Activated CD4-positive, alpha-beta T cell treated with anti-CD3 and anti-CD28 coated beads for 36 hours (primary cell): ENCODE data around the gene SFSWAP. TPM values are rescaled to one million over a fixed set of nuclear protein-coding genes. Genes with fewer than 3 reads are reported as not detected.

Source experiments
- ATAC-seq: fragments of 200-7000 bp; cut with Tn5 transposase; one replicate; pipeline ENCODE4 v1.10.0; 2021; ENCODE audit warnings: mild to moderate bottlenecking, moderate library complexity
- CTCF ChIA-PET: fragments of 350-600 bp; sonication (Branson Sonifier 250); formaldehyde crosslinking; loops from one replicate; lab custom pipeline; 2021; ENCODE audit warnings: antibody characterized with exemption; lab: Charles Lee
- POLR2A ChIA-PET: fragments of 350-600 bp; sonication (Branson Sonifier 250); formaldehyde crosslinking; loops from one replicate; lab custom pipeline; 2021; ENCODE audit warnings: antibody characterized with exemption, inconsistent platforms; lab: Charles Lee
- DNase-seq: peaks from one replicate; pipeline ENCODE4 v3.0.0-alpha.2; 2020
- H3K27ac Mint-ChIP-seq: one replicate; pipeline ENCODE4 v1.8.0; 2021; ENCODE audit warnings: mixed read lengths
- H3K27me3 Mint-ChIP-seq: one replicate; pipeline ENCODE4 v1.8.0; 2021; ENCODE audit warnings: mixed read lengths
- H3K36me3 Mint-ChIP-seq: one replicate; pipeline ENCODE4 v1.8.0; 2021; ENCODE audit warnings: low read depth, mixed read lengths
- H3K4me1 Mint-ChIP-seq: one replicate; pipeline ENCODE4 v1.8.0; 2021; ENCODE audit warnings: mixed read lengths
- H3K4me3 Mint-ChIP-seq: one replicate; pipeline ENCODE4 v1.8.0; 2021; ENCODE audit warnings: mild to moderate bottlenecking, moderate library complexity, mixed read lengths
- H3K9me3 Mint-ChIP-seq: one replicate; pipeline ENCODE4 v1.8.0; 2021; ENCODE audit warnings: low read depth, mixed read lengths
- intact Hi-C, 2 experiments: fragments of 100-400 bp; cut with DNase I in 1 of 2; cut with micrococcal nuclease in 1 of 2; formaldehyde crosslinking; loops; one replicate each; pipeline versions ENCODE4 v1.14.2 to v1.15.1; 2022 to 2024; cut with DNase I, micrococcal nuclease
- total RNA-seq, 2 experiments: library from RNA; stranded (reverse); gene quantifications; one replicate each; pipeline ENCODE4 v1.2.3, GENCODE V29; 2021

The SFSWAP gene
- total RNA-seq, 2 experiments from 2014 or later = 47.9 to 73.1 TPM

DNA sequence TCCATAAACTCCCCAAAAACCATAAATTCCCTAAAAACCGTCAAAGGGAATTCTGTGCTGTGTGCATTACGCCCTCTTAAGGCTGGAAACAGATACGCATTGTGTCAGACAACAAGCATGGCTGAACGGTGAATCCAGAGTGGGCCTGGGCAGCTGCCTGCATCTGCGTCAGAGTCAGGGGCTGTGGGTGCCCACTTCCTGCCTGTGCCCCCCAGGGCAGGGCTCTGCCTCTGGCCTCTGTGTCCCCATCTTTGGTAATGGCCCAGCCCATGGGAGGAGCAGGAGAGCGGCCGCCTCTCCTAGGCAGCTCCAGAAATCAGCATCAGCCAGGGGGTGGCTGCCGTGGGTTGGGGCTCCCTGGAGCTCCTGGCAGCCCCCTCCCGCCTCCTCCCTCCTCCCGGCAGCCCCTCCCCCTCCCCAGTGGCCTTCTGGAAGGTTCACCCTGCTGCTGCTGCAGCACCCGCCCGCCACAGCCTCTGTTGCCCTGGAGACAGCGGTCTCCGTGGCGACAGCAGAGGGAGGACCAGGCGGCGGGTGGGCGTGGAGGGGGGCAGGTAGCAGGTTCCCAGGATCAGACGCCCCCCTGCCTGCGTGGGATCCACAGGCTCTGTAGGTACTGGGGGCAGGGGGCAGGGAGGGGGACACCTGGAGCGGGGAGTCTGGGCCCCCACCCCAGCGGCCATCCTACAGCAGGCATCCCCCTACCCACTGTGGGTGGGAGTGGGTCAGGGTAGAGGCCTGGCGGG, 123.2 kb downstream of the SFSWAP start:
- ChIA-PET POLR2A (no interaction called here), CTCF (no interaction called here)
- Mint-ChIP-seq H3K4me3 (no peak overlapping the region), H3K27ac (no peak overlapping the region), H3K4me1 (peaks cover 9% of the 10 kb centered on the region), H3K9me3 (no peaks in the 10 kb centered on the region), H3K27me3 (peaks cover 19% of the 10 kb centered on the region), H3K36me3 (no peaks in the 10 kb centered on the region)
- DNase-seq (no peak), ATAC-seq (no peak)
- intact Hi-C loops = loop anchor here in 1 of 2 experiments (10.0 kb wide), 1 partner anchor 729 kb away; no protein-coding TSS in a partner anchor

DNA sequence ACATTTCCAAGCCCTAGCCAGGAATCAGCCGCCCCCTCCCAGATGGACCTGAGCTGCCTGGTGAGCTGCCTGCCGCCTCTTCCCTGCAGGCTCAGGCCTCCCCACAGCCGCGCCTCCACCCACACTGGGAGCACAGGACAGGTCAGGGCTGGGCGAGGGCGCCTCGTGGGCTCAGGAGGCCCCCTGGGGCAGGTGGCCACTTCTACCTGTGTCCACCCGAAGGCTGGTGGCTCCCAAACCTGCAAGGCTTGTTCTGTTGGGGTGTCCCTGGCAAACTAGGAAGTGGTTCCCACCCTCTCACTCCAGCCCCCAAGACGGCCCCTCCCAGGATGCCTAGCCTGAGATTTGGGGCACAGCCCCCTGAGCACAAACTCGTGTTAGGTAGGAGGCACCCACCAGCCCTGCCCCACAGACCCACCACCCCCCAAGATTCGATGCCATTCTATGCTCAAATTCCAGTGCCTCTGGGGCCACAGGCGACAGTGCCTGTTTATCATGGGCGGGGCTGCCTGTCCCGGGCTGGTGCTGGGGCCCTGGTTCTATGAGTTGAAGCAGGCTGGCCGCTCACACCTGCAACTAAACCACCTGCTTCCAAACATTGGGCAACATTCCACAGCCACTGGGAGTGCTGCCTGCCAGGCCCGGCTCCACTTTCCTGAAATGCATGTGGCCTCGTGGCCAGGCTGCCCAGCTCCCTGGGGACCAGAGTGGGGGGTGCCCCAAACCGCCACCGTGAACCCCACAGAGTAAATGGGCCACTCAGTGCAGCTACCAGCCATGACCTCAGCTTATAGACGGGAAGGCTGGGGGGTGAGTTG, 124.1 kb downstream of the SFSWAP start:
- Mint-ChIP-seq H3K36me3 (no peaks in the 10 kb centered on the region), H3K4me1 (peaks cover 4% of the 10 kb centered on the region), H3K27ac (no peak overlapping the region), H3K4me3 (no peak overlapping the region), H3K9me3 (no peaks in the 10 kb centered on the region), H3K27me3 (peaks cover 15% of the 10 kb centered on the region)
- CTCF ChIA-PET = interaction anchor here (0.6 kb wide), 2 partner anchors 117 to 501 kb away, joined by 3 read pairs; no protein-coding TSS in a partner anchor
- DNase-seq = no peak
- POLR2A ChIA-PET = no interaction called here
- intact Hi-C loops = loop anchor here in 1 of 2 experiments (10.0 kb wide), 1 partner anchor 730 kb away; no protein-coding TSS in a partner anchor
- no peak for ATAC-seq

DNA sequence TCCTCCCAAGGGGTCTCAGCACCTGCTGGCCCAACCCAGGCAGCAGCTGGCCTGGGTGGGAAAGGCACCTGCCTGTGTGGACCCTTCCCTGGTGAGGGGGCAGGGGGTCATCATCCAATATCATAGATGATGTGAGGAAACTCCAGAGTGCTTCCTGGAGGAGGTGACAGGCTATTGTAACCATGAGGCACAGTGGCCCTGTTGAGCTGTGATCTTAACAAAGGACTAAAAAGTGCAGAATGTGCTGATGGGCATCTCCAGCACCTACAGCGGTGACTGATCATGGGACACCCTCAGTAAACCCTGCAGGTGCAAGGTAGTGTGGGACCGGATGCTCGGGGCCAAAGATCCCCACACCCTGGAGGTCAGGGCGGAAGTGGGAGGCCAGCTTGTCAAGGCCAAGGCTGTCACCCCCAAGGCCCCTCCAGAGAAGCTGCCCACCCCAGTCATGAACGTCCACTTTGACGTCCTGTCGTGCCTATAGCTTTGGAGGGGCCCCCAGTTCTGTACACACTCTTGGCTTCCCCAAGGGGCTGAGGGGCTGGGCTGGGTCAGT, 124.8 kb downstream of the SFSWAP start:
- ChIA-PET CTCF (interaction anchor here (0.6 kb wide), 2 partner anchors 239 to 500 kb away, joined by 3 read pairs; no protein-coding TSS in a partner anchor), POLR2A (no interaction called here)
- no peak for ATAC-seq
- peaks cover 15% of the 10 kb centered on the region for H3K27me3 Mint-ChIP-seq
- no peaks in the 10 kb centered on the region for H3K9me3 Mint-ChIP-seq
- H3K36me3 Mint-ChIP-seq = no peaks in the 10 kb centered on the region
- H3K4me1 Mint-ChIP-seq = peaks cover 4% of the 10 kb centered on the region
- H3K4me3 Mint-ChIP-seq = no peak overlapping the region
- H3K27ac Mint-ChIP-seq = no peak overlapping the region
- intact Hi-C loops = loop anchor here in 1 of 2 experiments (10.0 kb wide), 1 partner anchor 731 kb away; no protein-coding TSS in a partner anchor
- no peak for DNase-seq

DNA sequence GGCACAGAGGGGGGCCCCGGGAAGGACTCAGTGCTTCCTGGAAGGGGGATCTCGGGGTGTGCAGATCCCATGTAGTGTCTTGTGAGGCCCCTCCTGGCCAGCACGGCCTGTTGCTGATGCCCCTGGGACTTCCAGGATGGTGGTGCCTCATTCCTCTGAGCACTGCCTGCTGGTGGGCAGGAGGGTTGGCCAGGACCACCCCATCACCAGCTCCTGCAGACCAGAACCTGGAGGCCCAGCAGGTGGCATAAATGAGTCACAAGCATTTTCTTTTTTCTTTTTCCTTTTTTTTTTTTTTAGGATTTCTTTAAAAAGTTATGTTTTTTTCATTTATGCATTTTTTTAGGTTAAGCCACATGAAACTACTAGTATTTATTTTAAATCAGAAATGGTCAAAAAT, 125.3 kb downstream of the SFSWAP start:
- CTCF ChIA-PET = interaction anchor here (0.6 kb wide), 1 partner anchor 240 kb away, joined by 3 read pairs; no protein-coding TSS in a partner anchor

DNA sequence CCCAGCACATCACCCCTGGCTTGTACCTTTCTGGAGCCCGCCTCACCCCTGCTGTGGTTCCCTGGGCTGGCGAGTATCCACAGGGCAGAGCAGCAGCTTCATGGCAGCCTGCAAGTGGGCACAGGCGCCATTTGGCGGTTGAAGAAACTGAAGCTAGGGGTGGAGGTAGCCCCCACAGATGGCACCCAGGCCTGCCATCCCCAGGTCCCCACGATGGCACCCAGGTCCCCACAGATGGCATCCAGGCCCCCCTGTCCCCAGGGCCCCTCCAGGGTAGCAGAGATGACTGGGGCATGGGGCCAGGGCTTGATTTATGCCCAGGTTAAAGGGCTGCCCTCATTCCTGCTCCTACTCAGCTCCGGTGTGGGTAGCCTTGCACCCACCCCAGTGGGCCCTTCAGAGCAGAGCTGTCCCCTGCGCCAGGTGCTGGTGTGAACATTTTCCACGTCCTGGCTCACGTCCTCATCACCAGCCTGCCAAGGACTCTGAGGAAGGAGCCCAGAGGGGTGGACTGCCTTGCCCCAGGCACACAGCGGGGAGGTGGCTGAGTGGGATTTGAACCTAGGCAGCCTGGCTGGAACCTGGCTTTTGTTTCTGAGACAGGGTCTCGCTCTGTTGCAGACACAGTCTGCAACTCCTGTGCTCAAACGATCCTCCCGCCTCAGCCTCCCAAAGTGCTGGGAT, 126.0 kb downstream of the SFSWAP start:
- Mint-ChIP-seq H3K4me1 (no peaks in the 10 kb centered on the region), H3K36me3 (no peaks in the 10 kb centered on the region), H3K27ac (no peak overlapping the region), H3K9me3 (no peaks in the 10 kb centered on the region), H3K4me3 (no peak overlapping the region), H3K27me3 (peaks cover 8% of the 10 kb centered on the region)
- CTCF ChIA-PET = interaction anchor here (0.6 kb wide), 1 partner anchor 740 kb away, joined by 3 read pairs; no protein-coding TSS in a partner anchor
- intact Hi-C loops = loop anchor here in 1 of 2 experiments (10.0 kb wide), 1 partner anchor 732 kb away; no protein-coding TSS in a partner anchor
- POLR2A ChIA-PET = no interaction called here
- DNase-seq (no peak), ATAC-seq (no peak)

More for the DNA sequence above, 125.3 kb downstream of the SFSWAP start:
- DNase-seq = no peak
- no peak overlapping the region for H3K27ac Mint-ChIP-seq
- POLR2A ChIA-PET = no interaction called here
- no peak for ATAC-seq
- no peaks in the 10 kb centered on the region for H3K36me3 Mint-ChIP-seq
- no peak overlapping the region for H3K4me3 Mint-ChIP-seq
- H3K9me3 Mint-ChIP-seq = no peaks in the 10 kb centered on the region
- no peaks in the 10 kb centered on the region for H3K4me1 Mint-ChIP-seq
- H3K27me3 Mint-ChIP-seq = peaks cover 10% of the 10 kb centered on the region
- intact Hi-C loops = loop anchor here in 1 of 2 experiments (10.0 kb wide), 1 partner anchor 731 kb away; no protein-coding TSS in a partner anchor

DNA sequence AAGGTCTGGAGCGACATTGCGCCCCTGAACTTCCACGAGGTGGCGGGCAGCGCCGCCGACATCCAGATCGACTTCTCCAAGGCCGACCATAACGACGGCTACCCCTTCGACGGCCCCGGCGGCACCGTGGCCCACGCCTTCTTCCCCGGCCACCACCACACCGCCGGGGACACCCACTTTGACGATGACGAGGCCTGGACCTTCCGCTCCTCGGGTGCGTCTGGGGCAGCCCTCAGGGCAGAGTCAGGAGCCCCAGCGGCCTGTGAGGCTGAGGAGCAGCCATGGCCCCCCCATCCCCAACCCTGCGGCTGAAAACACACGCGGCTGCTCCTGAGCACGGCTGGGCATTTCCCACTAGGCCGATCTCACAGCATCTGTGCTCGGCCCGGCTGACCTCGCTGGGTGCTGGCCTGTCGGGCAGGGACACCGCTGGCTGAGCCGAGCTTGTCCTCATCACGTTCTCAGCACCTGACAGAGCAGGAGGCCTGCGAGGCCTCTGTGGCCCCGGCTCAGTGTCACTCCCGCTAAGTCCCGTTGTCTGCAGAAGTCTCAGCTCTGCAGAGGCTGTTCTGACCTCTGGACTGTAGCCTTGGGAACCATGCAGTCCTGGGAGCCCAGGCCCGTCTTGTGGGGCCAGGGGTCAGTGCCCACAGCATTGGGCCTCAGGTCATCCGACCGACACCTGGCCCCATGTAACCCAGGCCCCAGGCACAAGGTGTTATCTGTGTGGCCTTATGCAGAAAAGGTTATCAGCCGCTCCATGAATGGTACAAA, 129.9 kb downstream of the SFSWAP start:
- Mint-ChIP-seq H3K4me3 (no peak overlapping the region), H3K27ac (no peak overlapping the region), H3K36me3 (no peaks in the 10 kb centered on the region), H3K27me3 (no peaks in the 10 kb centered on the region), H3K4me1 (no peaks in the 10 kb centered on the region), H3K9me3 (no peaks in the 10 kb centered on the region)
- DNase-seq (no peak), ATAC-seq (no peak)
- intact Hi-C loops = no loop called here
- ChIA-PET POLR2A (no interaction called here), CTCF (no interaction called here)

DNA sequence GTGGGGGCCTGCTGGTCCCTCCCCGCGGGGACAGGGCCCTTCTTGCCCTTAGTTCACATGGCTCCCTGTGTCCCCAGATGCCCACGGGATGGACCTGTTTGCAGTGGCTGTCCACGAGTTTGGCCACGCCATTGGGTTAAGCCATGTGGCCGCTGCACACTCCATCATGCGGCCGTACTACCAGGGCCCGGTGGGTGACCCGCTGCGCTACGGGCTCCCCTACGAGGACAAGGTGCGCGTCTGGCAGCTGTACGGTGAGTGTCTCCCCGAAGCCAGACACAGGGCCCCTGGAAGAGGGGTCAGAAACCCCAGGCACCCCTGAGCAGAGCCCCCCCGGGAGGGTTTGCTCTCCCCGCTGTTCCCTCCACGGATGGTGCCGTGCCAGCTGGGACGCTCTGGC, 130.7 kb downstream of the SFSWAP start:
- DNase-seq (no peak), ATAC-seq (no peak)
- Mint-ChIP-seq H3K27me3 (no peaks in the 10 kb centered on the region), H3K4me3 (no peak overlapping the region), H3K36me3 (no peaks in the 10 kb centered on the region), H3K4me1 (no peaks in the 10 kb centered on the region), H3K9me3 (no peaks in the 10 kb centered on the region), H3K27ac (no peak overlapping the region)
- POLR2A ChIA-PET = no interaction called here
- CTCF ChIA-PET = no interaction called here
- intact Hi-C loops = no loop called here

DNA sequence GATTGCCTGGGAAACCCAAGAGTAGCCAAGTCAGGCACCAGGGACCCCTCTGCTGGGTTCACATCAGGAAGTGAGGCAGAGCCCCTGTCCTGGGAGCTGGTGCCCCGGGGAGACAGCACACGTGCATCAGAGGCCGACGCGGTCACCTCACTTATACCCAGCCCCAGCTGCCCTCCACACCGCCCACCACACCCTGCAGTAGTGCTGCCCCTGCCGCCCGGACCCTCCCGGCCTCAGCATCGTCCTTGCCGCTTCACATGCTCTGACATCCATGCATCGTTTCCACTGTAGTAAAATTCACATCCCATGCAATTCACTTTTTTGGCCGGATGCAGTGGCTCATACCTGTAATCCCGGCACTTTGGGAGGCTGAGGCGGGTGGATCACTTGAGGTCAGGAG, 131.3 kb downstream of the SFSWAP start:
- Mint-ChIP-seq H3K27me3 (no peaks in the 10 kb centered on the region), H3K27ac (no peak overlapping the region), H3K36me3 (no peaks in the 10 kb centered on the region), H3K4me1 (no peaks in the 10 kb centered on the region), H3K9me3 (no peaks in the 10 kb centered on the region), H3K4me3 (no peak overlapping the region)
- no peak for DNase-seq
- POLR2A ChIA-PET = no interaction called here
- intact Hi-C loops = no loop called here
- CTCF ChIA-PET = no interaction called here
- ATAC-seq = no peak

DNA sequence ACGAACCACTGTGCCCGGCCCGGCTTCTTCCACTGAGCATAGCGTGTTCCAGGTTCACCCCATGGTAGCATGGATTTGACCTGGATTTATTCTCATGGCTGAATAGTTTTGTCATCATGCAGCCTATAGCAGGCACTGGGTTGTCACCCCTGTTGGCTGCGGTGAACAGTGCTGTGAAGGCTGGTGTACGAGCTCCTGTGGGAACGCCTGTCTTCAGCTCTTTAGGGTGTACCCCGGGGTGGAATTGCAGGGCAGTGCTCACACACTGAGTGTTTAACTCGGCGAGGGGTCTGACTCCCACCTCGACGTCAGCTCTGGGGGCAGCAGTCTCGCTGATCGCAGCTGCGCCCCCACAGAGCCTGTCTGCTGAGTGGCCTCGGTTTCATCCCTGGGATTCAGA, 132.6 kb downstream of the SFSWAP start:
- intact Hi-C loops = no loop called here
- H3K9me3 Mint-ChIP-seq = no peaks in the 10 kb centered on the region
- H3K27me3 Mint-ChIP-seq = no peaks in the 10 kb centered on the region
- ATAC-seq (no peak), DNase-seq (no peak)
- no peaks in the 10 kb centered on the region for H3K36me3 Mint-ChIP-seq
- H3K4me3 Mint-ChIP-seq = no peak overlapping the region
- ChIA-PET POLR2A (no interaction called here), CTCF (no interaction called here)
- no peak overlapping the region for H3K27ac Mint-ChIP-seq
- H3K4me1 Mint-ChIP-seq = no peaks in the 10 kb centered on the region

DNA sequence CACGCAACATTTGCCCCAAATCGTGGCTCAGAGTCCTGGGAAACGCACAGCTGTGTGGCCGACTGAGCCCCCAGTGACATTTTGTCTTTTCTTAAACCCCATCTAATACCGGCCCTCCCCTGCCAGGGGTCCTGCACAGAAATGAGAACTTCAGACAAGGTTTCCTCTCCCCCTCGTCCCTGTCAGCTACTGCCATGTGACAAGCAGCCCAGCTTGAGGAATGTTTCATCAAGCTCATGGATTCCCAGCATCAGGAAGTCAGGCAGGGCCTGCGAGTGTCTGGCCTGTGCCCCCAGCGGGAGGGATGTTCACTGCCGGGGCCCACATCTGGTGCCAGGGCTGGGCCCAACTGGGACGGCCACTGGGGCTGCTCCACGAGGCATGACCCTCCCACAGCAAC, 133.2 kb downstream of the SFSWAP start:
- no peaks in the 10 kb centered on the region for H3K4me1 Mint-ChIP-seq
- DNase-seq = no peak
- ChIA-PET POLR2A (no interaction called here), CTCF (no interaction called here)
- no peaks in the 10 kb centered on the region for H3K36me3 Mint-ChIP-seq
- H3K27me3 Mint-ChIP-seq = no peaks in the 10 kb centered on the region
- ATAC-seq = no peak
- intact Hi-C loops = no loop called here
- no peak overlapping the region for H3K27ac Mint-ChIP-seq
- H3K9me3 Mint-ChIP-seq = no peaks in the 10 kb centered on the region
- H3K4me3 Mint-ChIP-seq = no peak overlapping the region
